CD4-positive, alpha-beta T cell (primary cell): ENCODE results near the gene IL3. TPM values are rescaled to one million over a fixed set of nuclear protein-coding genes. Genes with fewer than 3 reads are reported as not detected.

ENCODE experiments used
- ATAC-seq: fragments of 200-7000 bp; cut with Tn5 transposase; one replicate; pipeline ENCODE4 v1.10.0; 2022; ENCODE audit warnings: mild to moderate bottlenecking; ENCODE audit not compliant: poor library complexity
- CTCF ChIA-PET: fragments of 350-600 bp; sonication (Branson Sonifier 250); formaldehyde crosslinking; loops from one replicate; lab custom pipeline; 2021; ENCODE audit warnings: antibody characterized with exemption, inconsistent platforms; lab: Charles Lee
- POLR2A ChIA-PET: fragments of 350-600 bp; sonication (Branson Sonifier 250); formaldehyde crosslinking; loops from one replicate; lab custom pipeline; 2021; ENCODE audit warnings: antibody characterized with exemption, inconsistent platforms; lab: Charles Lee
- DNase-seq, 14 experiments: peaks; one replicate each; pipeline ENCODE4 v3.0.0-alpha.2; 2013 to 2020; ENCODE audit warnings: mixed read lengths in 2 of 14
- H3K27ac ChIP-seq, 2 donors: one replicate each; pipeline versions ENCODE4 v1.5.1 to v1.7.0; 2013; ENCODE audit warnings: low read length in 2 of 2, low read depth in 1 of 2, mild to moderate bottlenecking in 1 of 2
- H3K27me3 ChIP-seq, 2 experiments: 1 replicate in 1 of 2; 2 replicates in 1 of 2; pipeline versions ENCODE4 v1.6.1 to v1.7.0; 2013; ENCODE audit warnings: low read length in 2 of 2, control low read depth in 1 of 2, mild to moderate bottlenecking in 1 of 2, moderate library complexity in 1 of 2; ENCODE audit not compliant: insufficient read depth in 2 of 2, control insufficient read depth in 1 of 2
- H3K36me3 ChIP-seq: one replicate; pipeline ENCODE4 v1.6.1; 2013; ENCODE audit warnings: low read length, control low read depth; ENCODE audit not compliant: insufficient read depth
- H3K4me1 ChIP-seq: one replicate; pipeline ENCODE4 v1.6.1; 2013; ENCODE audit warnings: low read length, control low read depth; ENCODE audit not compliant: insufficient read depth
- H3K4me3 ChIP-seq: one replicate; pipeline ENCODE4 v1.5.1; 2013; ENCODE audit warnings: mild to moderate bottlenecking, low read length, moderate library complexity
- H3K9me3 ChIP-seq, 2 experiments: 1 replicate in 1 of 2; 2 replicates in 1 of 2; pipeline versions ENCODE4 v1.6.1 to v1.7.0; 2013; ENCODE audit warnings: low read length in 2 of 2, mild to moderate bottlenecking in 2 of 2, control low read depth in 1 of 2, moderate library complexity in 1 of 2; ENCODE audit not compliant: control insufficient read depth in 1 of 2, insufficient read depth in 1 of 2
- H3K27ac Mint-ChIP-seq: one replicate; pipeline ENCODE4 v1.8.0; 2020; ENCODE audit warnings: mixed read lengths
- H3K27me3 Mint-ChIP-seq: one replicate; pipeline ENCODE4 v1.8.0; 2021; ENCODE audit warnings: mixed read lengths
- H3K36me3 Mint-ChIP-seq: one replicate; pipeline ENCODE4 v1.8.0; 2021; ENCODE audit warnings: low read depth, mixed read lengths
- H3K4me1 Mint-ChIP-seq: one replicate; pipeline ENCODE4 v1.8.0; 2021; ENCODE audit warnings: low read depth, mixed read lengths
- H3K4me3 Mint-ChIP-seq: one replicate; pipeline ENCODE4 v1.8.0; 2020; ENCODE audit warnings: mild to moderate bottlenecking, mixed read lengths
- H3K9me3 Mint-ChIP-seq: one replicate; pipeline ENCODE4 v1.8.0; 2020; ENCODE audit warnings: mixed read lengths
- CTCF ChIP-seq: fragments of 200-600 bp; IDR thresholded peaks from one replicate; pipeline ENCODE4 v1.8.0; 2022; ENCODE audit warnings: antibody characterized with exemption, mild to moderate bottlenecking
- intact Hi-C, 2 experiments: fragments of 100-400 bp; cut with DNase I in 1 of 2; cut with micrococcal nuclease in 1 of 2; formaldehyde crosslinking; loops; one replicate each; pipeline versions ENCODE4 v1.15.1 to v1.9.0; 2023 to 2025; cut with DNase I, micrococcal nuclease
- total RNA-seq, 174 experiments: library from RNA in 2 of 174; stranded (reverse) in 2 of 174; gene quantifications; one replicate each; pipeline ENCODE4 v1.2.3 and lab custom pipeline; 2021 to 2026

The IL3 gene
- total RNA-seq, 2 experiments from 2014 or later, result not detected

- no peak overlapping the region for H3K27ac Mint-ChIP-seq
- H3K4me1 Mint-ChIP-seq, result peaks cover 39% of the 10 kb centered on the region
- CTCF ChIA-PET, result interaction anchor here (0.9 kb wide), 1 partner anchor 14 kb away, joined by 3 read pairs; no protein-coding TSS in a partner anchor
Measured at GRCh38 chr5:132021654-132022053, 38.8 kb upstream of the IL3 start.

GRCh38 chr5:132022737-132023136 lies 37.7 kb upstream of the IL3 start:
- Histone ChIP-seq H3K4me1 (peaks cover 60% of the 10 kb centered on the region), H3K4me3 (no peak overlapping the region), H3K27ac (no peak overlapping the region), H3K36me3 (no peaks in the 10 kb centered on the region), H3K27me3 (no peaks in the 10 kb centered on the region), H3K9me3 (no peaks in the 10 kb centered on the region)
- TF ChIP-seq CTCF, result no peak
- no peak for ATAC-seq
- no peak for DNase-seq
- no peaks in the 10 kb centered on the region for H3K36me3 Mint-ChIP-seq
- H3K4me3 Mint-ChIP-seq, result no peak overlapping the region
- H3K9me3 Mint-ChIP-seq, result no peaks in the 10 kb centered on the region
- H3K27me3 Mint-ChIP-seq, result peaks cover 2% of the 10 kb centered on the region
- H3K4me1 Mint-ChIP-seq, result peaks cover 31% of the 10 kb centered on the region
- intact Hi-C loops, result loop anchor here in 1 of 2 experiments (5.0 kb wide), 1 partner anchor 35 kb away; no protein-coding TSS in a partner anchor
- ChIA-PET POLR2A (no interaction called here), CTCF (interaction anchor here (0.7 kb wide), 1 partner anchor 15 kb away, joined by 3 read pairs; no protein-coding TSS in a partner anchor)
- H3K27ac Mint-ChIP-seq, result no peak overlapping the region

More at GRCh38 chr5:132021654-132022053, 38.8 kb upstream of the IL3 start:
- Histone ChIP-seq H3K27ac (no peak overlapping the region), H3K4me1 (peaks cover 59% of the 10 kb centered on the region), H3K4me3 (no peak overlapping the region), H3K36me3 (no peaks in the 10 kb centered on the region), H3K27me3 (no peaks in the 10 kb centered on the region), H3K9me3 (no peaks in the 10 kb centered on the region)
- TF ChIP-seq CTCF, result no peak
- no peak for ATAC-seq
- no peak for DNase-seq
- Mint-ChIP-seq H3K36me3 (no peaks in the 10 kb centered on the region), H3K9me3 (no peaks in the 10 kb centered on the region), H3K27me3 (peaks cover 6% of the 10 kb centered on the region), H3K4me3 (no peak overlapping the region)
- POLR2A ChIA-PET, result no interaction called here
- intact Hi-C loops, result loop anchor here in 1 of 2 experiments (5.0 kb wide), 1 partner anchor 36 kb away; no protein-coding TSS in a partner anchor

GRCh38 chr5:132023258-132024116 lies 37.0 kb upstream of the IL3 start:
- CTCF ChIA-PET, result no interaction called here
- H3K4me3 ChIP-seq, result no peak overlapping the region
- no peaks in the 10 kb centered on the region for H3K27me3 Mint-ChIP-seq
- no peak overlapping the region for H3K27ac ChIP-seq
- ATAC-seq, result no peak
- DNase-seq, result no peak
- H3K27ac Mint-ChIP-seq, result no peak overlapping the region
- H3K9me3 ChIP-seq, result no peaks in the 10 kb centered on the region
- POLR2A ChIA-PET, result no interaction called here
- peaks cover 58% of the 10 kb centered on the region for H3K4me1 ChIP-seq
- peaks cover 29% of the 10 kb centered on the region for H3K4me1 Mint-ChIP-seq
- H3K9me3 Mint-ChIP-seq, result no peaks in the 10 kb centered on the region
- no peaks in the 10 kb centered on the region for H3K36me3 ChIP-seq
- TF ChIP-seq CTCF, result no peak
- intact Hi-C loops, result loop anchor here in 1 of 2 experiments (5.0 kb wide), 1 partner anchor 34 kb away; no protein-coding TSS in a partner anchor
- no peaks in the 10 kb centered on the region for H3K36me3 Mint-ChIP-seq
- H3K27me3 ChIP-seq, result no peaks in the 10 kb centered on the region
- H3K4me3 Mint-ChIP-seq, result no peak overlapping the region
